ENCODE results near the gene TBX19.

DNA sequence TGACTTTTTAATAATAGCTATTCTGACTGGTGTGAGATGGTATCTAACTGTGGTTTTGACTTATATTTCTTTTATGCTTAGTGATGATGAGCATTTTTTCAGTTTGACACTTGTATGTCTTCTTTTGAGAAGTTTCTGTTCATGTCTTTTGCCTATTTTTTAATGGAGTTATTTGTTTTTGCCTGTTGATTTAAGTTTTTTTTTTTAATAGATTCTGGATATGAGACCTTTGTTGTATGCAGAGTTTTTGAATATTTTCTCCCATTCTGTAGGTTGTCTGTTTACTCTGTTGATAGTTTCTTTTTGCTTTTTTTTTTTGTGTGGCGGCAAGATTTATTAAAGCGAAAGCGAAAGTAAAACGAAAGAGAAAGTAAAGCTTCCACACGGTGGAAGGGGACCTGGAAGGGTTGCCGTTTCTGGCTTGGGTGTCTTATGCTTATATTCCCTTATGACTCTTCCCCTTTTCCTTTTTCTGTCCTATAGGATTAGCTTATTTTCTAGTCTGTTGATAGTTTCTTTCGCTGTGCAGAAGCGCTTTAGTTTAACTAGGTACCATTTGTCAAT is 67.6 kb downstream of the TBX19 start:
- TF ChIP-seq NFIC (IDR thresholded peaks at IDR 0.05), result no peak
- no peak for TF ChIP-seq EP300 (IDR thresholded peaks at IDR 0.05; ENCODE audit: borderline replicate concordance)
- no peak for TF ChIP-seq TCF12 (IDR thresholded peaks at IDR 0.05; ENCODE audit: low read depth)
